ENCODE results near the gene ZBTB20. TPM values are rescaled to one million over a fixed set of nuclear protein-coding genes. Genes with fewer than 3 reads are reported as not detected.

ZBTB20 gene
- total RNA-seq, 1 experiment from 2014 or later, result 6.0 TPM

DNA sequence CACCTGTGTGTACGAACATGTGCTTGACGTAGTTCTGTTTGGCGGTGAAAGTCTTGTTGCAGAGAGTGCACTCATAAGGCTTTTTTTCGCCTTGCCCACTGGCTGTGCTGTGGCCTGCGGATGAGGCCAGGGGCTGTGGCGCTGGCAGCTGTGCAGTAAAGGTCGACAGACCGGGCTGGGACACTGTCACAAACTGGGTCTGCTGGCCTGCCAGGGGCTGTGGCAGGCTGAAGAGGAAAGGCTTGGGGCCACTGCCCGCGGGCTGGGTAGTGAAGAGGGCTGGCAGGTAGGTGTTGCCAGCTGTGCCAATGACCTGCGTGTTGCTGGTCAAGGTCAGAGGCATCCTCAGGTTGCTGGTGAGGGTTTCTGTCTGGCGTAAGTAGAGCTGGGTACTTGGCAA lies 796.8 kb downstream of the ZBTB20 start:
- DNase-seq (ENCODE audit: low read depth), result no peak

GRCh38 chr3:114344492-114344891 lies 802.6 kb downstream of the ZBTB20 start:
- DNase-seq (ENCODE audit: low read depth), result no peak

DNA sequence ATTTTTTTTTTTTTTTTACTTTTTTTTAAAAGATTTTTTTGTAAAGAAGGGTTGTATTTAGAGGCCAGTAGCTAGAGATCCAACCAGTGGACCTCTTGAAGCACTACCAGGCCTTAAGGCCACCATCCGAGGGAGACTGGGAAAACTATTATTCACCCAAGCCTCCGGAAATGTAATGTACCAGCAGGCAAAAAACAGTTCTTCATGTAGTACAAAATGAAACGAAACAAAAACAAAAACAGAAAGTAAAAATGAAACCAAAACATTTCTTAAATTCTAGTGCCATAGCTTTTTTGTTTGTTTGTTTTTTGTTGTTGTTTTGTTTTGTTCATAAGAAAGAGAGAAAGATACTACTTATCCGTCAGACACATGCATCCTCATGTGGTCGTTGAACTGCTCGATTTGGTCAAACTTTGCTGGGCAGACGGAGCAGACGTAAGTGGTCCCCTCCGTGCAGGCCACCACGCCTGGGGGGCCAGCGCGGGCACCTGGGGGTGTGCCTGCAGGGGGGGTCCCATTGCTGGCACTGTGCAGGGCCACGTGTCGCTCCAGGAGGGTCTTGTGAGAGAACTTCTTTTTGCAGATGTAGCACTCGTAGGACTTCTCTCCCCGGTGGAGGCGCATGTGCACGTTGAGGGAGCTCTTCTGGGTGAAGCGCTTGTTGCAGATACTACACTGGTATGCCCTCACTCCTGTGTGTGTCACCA lies 808.3 kb downstream of the ZBTB20 start:
- DNase-seq (ENCODE audit: low read depth), result no peak

GRCh38 chr3:114336857-114337256 lies 810.2 kb downstream of the ZBTB20 start:
- DNase-seq (ENCODE audit: low read depth), result no peak

DNA sequence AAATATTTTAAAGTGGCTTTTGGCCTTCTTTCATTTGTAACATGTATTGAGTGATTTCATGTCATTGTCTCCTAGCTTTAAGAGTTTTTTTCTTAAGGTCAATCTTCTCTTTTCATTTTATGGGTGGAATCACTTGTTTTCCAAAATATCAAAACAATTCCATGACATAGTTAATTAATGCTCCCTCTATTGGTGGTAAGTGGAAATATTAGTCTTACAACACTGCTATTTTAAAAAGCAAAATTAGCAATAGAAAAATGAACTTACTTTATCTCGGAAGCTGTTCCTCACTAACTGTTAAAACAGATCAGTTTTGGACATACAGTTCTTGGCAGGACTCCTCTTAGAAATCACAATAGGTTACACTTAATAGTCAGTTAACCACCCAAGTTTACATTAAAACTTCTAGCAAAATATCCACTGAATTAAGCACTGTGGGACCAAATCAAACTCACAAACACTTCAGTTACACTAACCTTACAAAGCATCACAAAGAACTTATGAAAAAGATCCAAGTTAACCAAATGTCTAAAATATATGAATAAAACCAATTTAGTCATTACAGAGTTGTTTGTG lies 810.9 kb downstream of the ZBTB20 start:
- no peak for DNase-seq (ENCODE audit: low read depth)

DNA sequence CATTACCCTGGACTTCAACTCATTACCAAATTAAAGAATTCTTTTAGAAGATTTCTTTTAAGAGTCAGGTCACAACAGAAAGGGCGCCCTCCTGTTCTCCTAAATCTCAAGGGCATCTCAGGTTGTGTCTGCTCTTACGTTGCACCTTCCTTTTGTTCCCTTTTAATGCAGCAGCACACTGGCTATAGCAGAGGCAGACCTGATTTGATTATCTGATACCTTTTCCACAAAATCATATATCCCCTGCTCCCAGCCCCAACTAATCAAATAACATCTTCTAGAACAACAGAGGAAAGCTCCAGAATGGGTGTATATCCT lies 813.2 kb downstream of the ZBTB20 start:
- DNase-seq (ENCODE audit: low read depth), result no peak

DNA sequence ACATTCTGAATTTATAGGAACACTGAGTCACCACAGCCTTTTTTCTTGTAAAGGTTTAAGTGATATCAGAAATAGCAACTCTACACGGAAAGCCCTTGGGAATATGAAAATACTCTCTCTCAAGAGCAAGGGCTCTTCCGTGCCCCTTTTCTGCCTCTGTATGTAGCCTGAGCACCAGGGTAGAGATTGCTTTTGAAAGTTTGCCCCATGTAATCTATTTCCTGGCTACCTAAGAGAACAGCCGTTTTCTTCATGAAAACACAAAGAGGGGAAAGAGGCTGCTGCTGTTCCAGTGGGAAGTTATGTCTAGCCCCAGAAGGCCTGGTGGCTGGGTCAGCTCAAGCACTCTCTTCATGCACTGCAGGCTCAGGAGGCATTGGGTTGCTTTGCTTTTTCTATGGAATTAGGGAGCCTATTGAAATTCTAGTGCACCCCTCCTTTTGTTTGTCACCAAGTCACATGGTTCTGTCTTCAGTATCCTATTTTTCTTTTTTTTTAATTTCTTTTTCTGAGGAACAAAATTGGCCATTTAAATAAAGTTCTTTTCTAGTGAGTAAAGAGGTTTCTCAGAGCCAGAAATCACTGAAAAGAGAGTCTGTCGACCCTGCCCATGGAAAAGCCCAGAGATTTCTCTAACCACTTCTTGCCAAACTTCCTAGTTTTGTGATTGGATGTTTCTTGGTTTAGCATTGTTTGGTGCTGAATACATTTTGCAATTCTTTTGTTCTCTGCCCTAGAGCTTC lies 813.7 kb downstream of the ZBTB20 start:
- no peak for DNase-seq (ENCODE audit: low read depth)

- no peak for DNase-seq (ENCODE audit: low read depth)
These were observed 814.5 kb downstream of the ZBTB20 start for GRCh38 chr3:114332342-114333179.

DNA sequence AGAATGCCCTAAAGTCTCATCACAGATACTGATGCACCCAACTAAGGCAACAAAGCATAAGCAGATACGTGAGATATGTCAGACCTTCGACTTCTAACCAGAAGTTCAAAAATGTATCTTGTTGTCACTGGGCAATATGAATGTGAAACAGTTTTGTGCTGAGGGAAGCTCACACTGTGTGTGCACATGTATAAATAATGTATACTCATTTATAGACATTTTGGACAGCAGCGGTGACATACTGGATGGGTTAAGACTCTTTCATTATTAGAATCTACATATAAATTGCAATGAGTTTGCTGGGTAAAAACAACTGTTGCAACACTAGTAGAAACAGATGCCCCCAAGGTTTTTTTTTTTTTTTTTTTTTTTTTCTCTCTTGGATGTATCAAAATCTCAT lies 815.4 kb downstream of the ZBTB20 start:
- no peak for DNase-seq (ENCODE audit: low read depth)

DNA sequence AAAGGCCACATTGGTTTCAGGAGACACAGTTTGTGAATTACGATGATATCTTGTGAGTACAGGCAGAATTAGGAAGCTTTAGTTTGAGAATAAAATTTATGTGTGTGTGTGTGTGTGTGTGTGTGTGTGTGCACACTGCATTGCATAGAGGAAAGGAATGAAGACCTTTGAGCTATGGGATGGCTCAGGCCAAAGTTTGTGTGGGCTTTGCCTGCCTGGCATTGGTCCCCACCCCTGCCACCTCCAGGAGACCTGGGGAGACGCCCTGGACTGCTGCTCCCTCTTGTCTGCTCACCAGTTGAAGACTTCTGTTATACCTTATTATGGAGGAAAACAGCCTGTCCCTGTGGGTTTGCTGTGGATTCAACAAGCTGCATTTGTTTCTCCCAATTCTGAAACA lies 816.1 kb downstream of the ZBTB20 start:
- DNase-seq (ENCODE audit: low read depth), result no peak

- no peak for DNase-seq (ENCODE audit: low read depth)
These were observed 817.3 kb downstream of the ZBTB20 start for GRCh38 chr3:114329823-114330222.

DNA sequence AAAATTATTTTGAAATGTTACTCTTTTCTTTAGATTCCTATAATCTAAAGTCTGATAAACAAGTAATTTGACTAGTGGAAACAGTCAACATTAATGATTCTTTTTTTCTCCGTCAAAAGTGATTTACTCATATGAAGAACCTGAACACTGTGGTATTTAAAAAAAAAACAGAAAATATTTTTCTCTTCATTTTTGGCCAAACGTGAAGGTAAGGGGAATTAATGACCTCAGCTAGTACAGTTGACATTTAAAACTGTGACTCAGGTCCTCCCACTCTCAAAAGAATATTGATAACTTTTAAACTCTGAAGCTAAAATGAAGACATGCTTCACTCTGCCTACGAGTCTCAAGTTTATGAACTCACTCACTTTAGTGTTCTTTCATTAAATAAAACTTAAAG lies 818.7 kb downstream of the ZBTB20 start:
- no peak for DNase-seq (ENCODE audit: low read depth)

DNA sequence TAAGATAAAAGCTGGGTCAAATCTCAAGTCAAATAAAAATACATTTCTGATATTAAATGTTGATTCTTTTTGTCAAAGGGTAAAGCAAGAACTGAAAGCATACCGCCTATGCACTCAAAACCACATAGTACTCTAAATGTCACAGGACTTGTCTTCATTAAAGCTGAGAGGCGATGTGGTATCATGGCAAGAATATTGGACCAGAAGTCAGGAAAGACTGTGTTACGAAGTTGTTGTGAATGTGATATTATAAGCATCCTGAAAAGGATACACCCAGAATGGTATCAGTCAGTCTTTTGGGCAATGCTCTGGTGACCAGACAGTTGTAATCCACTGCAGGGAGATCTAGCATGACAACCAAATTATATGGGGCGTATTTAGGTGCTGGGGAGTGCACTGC lies 819.4 kb downstream of the ZBTB20 start:
- DNase-seq (ENCODE audit: low read depth), result no peak

DNA sequence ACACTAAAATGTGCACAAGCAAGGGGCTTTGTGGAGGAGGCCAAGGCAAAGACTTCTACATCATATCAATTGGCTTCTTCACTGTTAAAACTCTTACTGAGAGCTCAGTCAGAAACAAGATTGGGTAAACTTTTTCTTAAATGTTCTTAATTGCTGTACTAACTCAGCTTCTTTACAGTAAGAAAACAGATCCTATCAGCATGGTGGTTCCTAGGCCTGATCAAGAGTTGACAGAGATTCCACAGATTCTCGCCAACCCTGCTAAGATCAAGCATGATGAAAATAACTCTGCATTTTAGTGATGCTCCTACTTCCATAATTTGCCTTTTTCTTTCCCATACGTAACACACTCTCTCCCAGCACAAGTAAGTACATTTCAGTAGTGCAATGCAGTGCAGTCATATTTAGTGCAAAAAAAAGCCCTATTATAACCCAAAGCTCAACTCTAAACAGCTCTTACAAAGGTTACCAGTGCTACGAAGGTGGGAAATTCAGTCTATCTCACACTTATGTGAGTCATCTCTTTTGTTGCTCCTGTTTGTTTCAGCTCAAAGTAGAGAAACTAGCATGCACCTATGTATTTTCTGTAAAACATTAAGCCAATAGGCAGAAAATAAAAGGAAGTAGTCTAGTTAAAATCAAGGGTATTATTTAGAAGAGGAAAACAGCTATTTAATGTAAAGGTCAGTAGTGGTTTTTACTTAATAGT lies 823.4 kb downstream of the ZBTB20 start:
- no peak for DNase-seq (ENCODE audit: low read depth)

DNA sequence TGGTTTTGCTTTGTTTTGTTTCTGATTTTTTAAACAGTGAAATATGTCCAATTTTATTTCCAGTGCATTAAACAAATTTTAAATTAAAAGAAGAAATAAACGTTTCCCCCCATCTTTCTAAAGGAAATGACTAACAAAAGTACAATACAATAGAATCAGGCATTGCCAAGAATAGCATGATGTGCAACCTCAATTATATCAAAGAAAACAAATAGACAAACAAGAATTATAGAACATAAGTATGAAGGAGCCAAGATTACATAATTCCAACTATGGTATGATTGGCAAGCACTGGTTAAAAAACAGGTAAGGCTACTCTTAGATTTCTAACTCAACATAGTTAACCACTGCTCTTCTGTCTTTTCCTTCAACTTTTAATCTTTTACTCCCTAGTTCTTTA lies 826.8 kb downstream of the ZBTB20 start:
- peak; percentile 35 for DNase-seq (ENCODE audit: low read depth)

GRCh38 chr3:114319453-114319852 lies 827.6 kb downstream of the ZBTB20 start:
- peak; percentile 88 for DNase-seq (ENCODE audit: low read depth)

DNA sequence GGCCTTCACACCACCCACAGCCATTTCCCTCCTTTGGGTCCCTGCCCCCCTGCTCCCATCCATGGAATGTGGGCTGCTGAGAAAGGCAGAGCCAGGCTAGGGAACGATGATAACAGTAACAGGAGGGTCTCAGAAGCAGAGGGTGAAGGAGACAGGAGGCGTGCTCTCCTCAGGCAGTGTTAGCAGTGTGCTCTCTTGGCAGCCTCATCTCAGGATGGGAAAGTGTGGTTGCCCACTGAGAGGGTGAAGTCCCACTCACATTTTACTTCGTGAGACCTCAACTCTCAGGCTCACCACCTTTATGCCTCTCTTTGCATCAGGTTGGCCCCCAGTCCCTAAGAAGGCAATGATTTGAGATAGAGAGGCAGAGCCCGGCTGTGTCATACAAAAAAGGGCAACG lies 828.8 kb downstream of the ZBTB20 start:
- DNase-seq (ENCODE audit: low read depth), result no peak

GRCh38 chr3:114314282-114314681 lies 832.8 kb downstream of the ZBTB20 start:
- DNase-seq (ENCODE audit: low read depth), result no peak

DNA sequence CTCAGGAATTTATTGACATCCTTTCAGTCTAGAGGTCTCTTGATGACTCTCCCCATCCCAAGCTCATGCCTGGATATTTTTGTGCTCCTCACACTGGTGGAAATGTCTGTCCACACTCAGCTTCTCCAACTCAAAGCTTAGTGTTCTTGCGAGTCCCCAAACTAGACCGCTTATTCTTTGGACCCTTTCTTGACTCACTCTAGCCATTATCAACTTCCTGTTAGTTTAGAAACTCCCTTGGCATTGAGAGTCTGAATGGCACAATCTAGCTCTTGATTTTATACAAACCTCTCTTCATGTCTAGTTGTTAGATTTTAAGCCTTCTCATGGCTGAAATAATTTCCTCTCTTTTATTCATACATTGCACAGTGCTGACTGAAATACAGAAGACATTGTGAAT lies 833.7 kb downstream of the ZBTB20 start:
- no peak for DNase-seq (ENCODE audit: low read depth)

GRCh38 chr3:114310695-114311094 lies 836.4 kb downstream of the ZBTB20 start:
- DNase-seq (ENCODE audit: low read depth), result peak; percentile 21

GRCh38 chr3:114308830-114309229 lies 838.3 kb downstream of the ZBTB20 start:
- no peak for DNase-seq (ENCODE audit: low read depth)
